ENCODE results near the gene ATP6V0A1.
"Not testable (repeated sequence)": the region's sequence is repeated elsewhere in the genome, so short reads cannot be mapped to it uniquely, and the experiment has no call there.

ATP6V0A1 gene

GRCh38 chr17:42456223-42457106 lies 2.2 kb upstream of the ATP6V0A1 start:
- Mint-ChIP-seq H3K4me3 (peak overlapping the region; percentile 91), H3K4me1 (peaks cover 40% of the 10 kb centered on the region), H3K9me3 (no peaks in the 10 kb centered on the region), H3K36me3 (peaks cover 6% of the 10 kb centered on the region), H3K27ac (no peak overlapping the region)
- ATAC-seq (no peak), DNase-seq (ENCODE audit: low spot score in 2 of 2) (no peak)

- ATAC-seq (no peak), DNase-seq (ENCODE audit: low spot score in 2 of 2) (no peak)
- Mint-ChIP-seq H3K4me1 (peaks cover 40% of the 10 kb centered on the region), H3K36me3 (peaks cover 6% of the 10 kb centered on the region), H3K27ac (peak overlapping the region; percentile 94), H3K4me3 (peak overlapping the region; percentile 91), H3K9me3 (no peaks in the 10 kb centered on the region)
Measured at GRCh38 chr17:42457107-42457792, 1.4 kb upstream of the ATP6V0A1 start.

GRCh38 chr17:42459256-42459800 lies 650 bp downstream of the ATP6V0A1 start:
- H3K27ac Mint-ChIP-seq = peak overlapping the region; percentile 94
- DNase-seq (ENCODE audit: low spot score in 2 of 2) (no peak), ATAC-seq (peak; percentile 46)
- H3K4me3 Mint-ChIP-seq = peak overlapping the region; percentile 91
- H3K36me3 Mint-ChIP-seq = peaks cover 12% of the 10 kb centered on the region
- no peaks in the 10 kb centered on the region for H3K9me3 Mint-ChIP-seq
- peaks cover 40% of the 10 kb centered on the region for H3K4me1 Mint-ChIP-seq

- ATAC-seq (peak; percentile 68), DNase-seq (ENCODE audit: low spot score in 2 of 2) (no peak)
- peak overlapping the region; percentile 94 for H3K27ac Mint-ChIP-seq
- H3K36me3 Mint-ChIP-seq = peaks cover 12% of the 10 kb centered on the region
- H3K9me3 Mint-ChIP-seq = no peaks in the 10 kb centered on the region
- H3K4me1 Mint-ChIP-seq = peaks cover 40% of the 10 kb centered on the region
- peak overlapping the region; percentile 91 for H3K4me3 Mint-ChIP-seq
Measured at GRCh38 chr17:42459801-42460281, 1.2 kb downstream of the ATP6V0A1 start.

- DNase-seq (ENCODE audit: low spot score in 2 of 2) (no peak), ATAC-seq (no peak)
- Mint-ChIP-seq H3K36me3 (peaks cover 12% of the 10 kb centered on the region), H3K4me1 (peaks cover 40% of the 10 kb centered on the region), H3K9me3 (no peaks in the 10 kb centered on the region), H3K27ac (no peak overlapping the region), H3K4me3 (peak overlapping the region; percentile 91)
Measured at GRCh38 chr17:42460371-42460770, 1.7 kb downstream of the ATP6V0A1 start.

GRCh38 chr17:42463976-42464400 lies 5.3 kb downstream of the ATP6V0A1 start:
- no peak for ATAC-seq
- peaks cover 16% of the 10 kb centered on the region for H3K4me1 Mint-ChIP-seq
- no peak overlapping the region for H3K27ac Mint-ChIP-seq
- no peaks in the 10 kb centered on the region for H3K9me3 Mint-ChIP-seq
- H3K4me3 Mint-ChIP-seq = no peak overlapping the region
- H3K36me3 Mint-ChIP-seq = peaks cover 41% of the 10 kb centered on the region
- DNase-seq (ENCODE audit: low spot score in 2 of 2) = no peak

- no peaks in the 10 kb centered on the region for H3K9me3 Mint-ChIP-seq
- peaks cover 64% of the 10 kb centered on the region for H3K36me3 Mint-ChIP-seq
- no peak for DNase-seq (ENCODE audit: low spot score in 2 of 2)
- H3K27ac Mint-ChIP-seq = no peak overlapping the region
- no peak overlapping the region for H3K4me3 Mint-ChIP-seq
- no peaks in the 10 kb centered on the region for H3K4me1 Mint-ChIP-seq
- ATAC-seq = no peak
Measured at GRCh38 chr17:42467889-42468288, 9.2 kb downstream of the ATP6V0A1 start.

- H3K4me3 Mint-ChIP-seq = no peak overlapping the region
- no peak for ATAC-seq
- DNase-seq (ENCODE audit: low spot score in 2 of 2) = no peak
- peaks cover 45% of the 10 kb centered on the region for H3K36me3 Mint-ChIP-seq
- H3K9me3 Mint-ChIP-seq = no peaks in the 10 kb centered on the region
- no peaks in the 10 kb centered on the region for H3K4me1 Mint-ChIP-seq
- H3K27ac Mint-ChIP-seq = no peak overlapping the region
Measured at GRCh38 chr17:42472709-42473521, 14.2 kb downstream of the ATP6V0A1 start.

- H3K36me3 Mint-ChIP-seq = peaks cover 46% of the 10 kb centered on the region
- no peak for DNase-seq (ENCODE audit: low spot score in 2 of 2)
- H3K4me1 Mint-ChIP-seq = no peaks in the 10 kb centered on the region
- ATAC-seq = no peak
- H3K4me3 Mint-ChIP-seq = no peak overlapping the region
- H3K9me3 Mint-ChIP-seq = no peaks in the 10 kb centered on the region
- H3K27ac Mint-ChIP-seq = no peak overlapping the region
Measured at GRCh38 chr17:42474276-42474675, 15.6 kb downstream of the ATP6V0A1 start.

GRCh38 chr17:42475121-42475520 lies 16.4 kb downstream of the ATP6V0A1 start:
- H3K27ac Mint-ChIP-seq = no peak overlapping the region
- no peak for ATAC-seq
- H3K9me3 Mint-ChIP-seq = no peaks in the 10 kb centered on the region
- H3K4me1 Mint-ChIP-seq = no peaks in the 10 kb centered on the region
- no peak for DNase-seq (ENCODE audit: low spot score in 2 of 2)
- H3K36me3 Mint-ChIP-seq = peaks cover 46% of the 10 kb centered on the region
- no peak overlapping the region for H3K4me3 Mint-ChIP-seq

- Mint-ChIP-seq H3K9me3 (no peaks in the 10 kb centered on the region), H3K27ac (no peak overlapping the region), H3K4me1 (no peaks in the 10 kb centered on the region), H3K36me3 (peaks cover 41% of the 10 kb centered on the region), H3K4me3 (no peak overlapping the region)
- ATAC-seq (no peak), DNase-seq (ENCODE audit: low spot score in 2 of 2) (no peak)
Measured at GRCh38 chr17:42475835-42476234, 17.2 kb downstream of the ATP6V0A1 start.

GRCh38 chr17:42476411-42476810 lies 17.7 kb downstream of the ATP6V0A1 start:
- Mint-ChIP-seq H3K4me1 (no peaks in the 10 kb centered on the region), H3K4me3 (no peak overlapping the region), H3K9me3 (no peaks in the 10 kb centered on the region), H3K36me3 (peaks cover 41% of the 10 kb centered on the region), H3K27ac (no peak overlapping the region)
- DNase-seq (ENCODE audit: low spot score in 2 of 2) (no peak), ATAC-seq (no peak)

- H3K9me3 Mint-ChIP-seq = no peaks in the 10 kb centered on the region
- no peak overlapping the region for H3K27ac Mint-ChIP-seq
- DNase-seq (ENCODE audit: low spot score in 2 of 2) = no peak
- ATAC-seq = no peak
- H3K4me3 Mint-ChIP-seq = no peak overlapping the region
- no peaks in the 10 kb centered on the region for H3K4me1 Mint-ChIP-seq
- H3K36me3 Mint-ChIP-seq = peaks cover 40% of the 10 kb centered on the region
Measured at GRCh38 chr17:42477173-42477572, 18.5 kb downstream of the ATP6V0A1 start.

GRCh38 chr17:42477824-42478223 lies 19.1 kb downstream of the ATP6V0A1 start:
- H3K4me3 Mint-ChIP-seq; DNase-seq (ENCODE audit: low spot score in 2 of 2); H3K4me1 Mint-ChIP-seq; H3K9me3 Mint-ChIP-seq; ATAC-seq; H3K27ac Mint-ChIP-seq: not testable (repeated sequence)
- peaks cover 46% of the 10 kb centered on the region for H3K36me3 Mint-ChIP-seq

GRCh38 chr17:42484304-42484703 lies 25.6 kb downstream of the ATP6V0A1 start:
- peak overlapping the region; percentile 60 for H3K27ac Mint-ChIP-seq
- ATAC-seq (peak; percentile 99), DNase-seq (ENCODE audit: low spot score in 2 of 2) (peak; percentile 48 to 75)
- H3K4me1 Mint-ChIP-seq = peaks cover 22% of the 10 kb centered on the region
- peaks cover 75% of the 10 kb centered on the region for H3K36me3 Mint-ChIP-seq
- no peaks in the 10 kb centered on the region for H3K9me3 Mint-ChIP-seq
- peak overlapping the region; percentile 56 for H3K4me3 Mint-ChIP-seq
